HG02973 (cell line): ENCODE results near the gene HPCA.

ENCODE experiments used
- ATAC-seq: cut with Tn5 transposase; IDR thresholded peaks from one replicate; pipeline ENCODE4 v1.9.1; 2021; ENCODE audit warnings: moderate library complexity; ENCODE audit not compliant: unreplicated experiment

Gene HPCA

DNA sequence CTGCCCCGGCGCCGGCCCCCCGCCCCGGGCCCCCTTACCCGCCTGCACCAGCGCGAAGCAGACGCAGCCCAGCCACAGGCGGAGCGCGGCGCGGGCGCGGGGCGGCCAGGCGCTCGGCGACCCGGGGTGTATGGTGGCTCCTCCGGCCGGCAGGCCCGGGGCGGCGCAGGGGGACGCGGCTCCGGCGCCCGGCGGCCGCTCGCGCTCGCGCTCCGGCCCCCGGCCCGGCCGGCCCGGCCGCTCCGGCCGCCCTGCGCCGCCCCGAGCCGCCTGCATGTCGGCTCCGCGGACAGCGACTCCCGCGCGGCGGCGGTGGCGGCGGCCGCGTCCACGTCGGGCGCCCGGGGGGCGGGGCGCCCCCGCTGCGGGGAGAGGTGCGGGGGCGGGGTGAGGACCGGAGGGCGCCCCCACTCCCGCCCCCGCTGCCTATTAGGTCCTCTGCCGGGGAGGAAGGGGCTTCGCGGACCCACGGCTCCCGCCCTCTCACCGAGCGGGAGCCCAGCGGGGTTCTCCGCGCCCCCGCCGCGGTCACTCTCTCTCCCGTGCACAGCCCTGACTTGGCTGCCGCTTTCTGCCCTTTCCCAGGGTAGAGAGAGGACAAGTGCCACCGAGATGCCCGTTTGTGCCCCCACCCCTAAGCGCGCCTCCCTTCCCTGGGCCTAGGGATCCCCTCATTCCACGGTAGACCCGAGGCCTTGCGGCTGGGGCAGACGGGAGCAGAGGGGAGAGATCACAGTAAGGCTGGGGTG lies 15.5 kb upstream of the HPCA start, which contains the start of gene FNDC5:
Gene FNDC5, minus strand, starts transcription at position 298 of the 749 bp plus-strand sequence.
- no peak for ATAC-seq

- ATAC-seq: no peak
These were observed 14.7 kb upstream of the HPCA start for GRCh38 chr1:32871364-32872191.

DNA sequence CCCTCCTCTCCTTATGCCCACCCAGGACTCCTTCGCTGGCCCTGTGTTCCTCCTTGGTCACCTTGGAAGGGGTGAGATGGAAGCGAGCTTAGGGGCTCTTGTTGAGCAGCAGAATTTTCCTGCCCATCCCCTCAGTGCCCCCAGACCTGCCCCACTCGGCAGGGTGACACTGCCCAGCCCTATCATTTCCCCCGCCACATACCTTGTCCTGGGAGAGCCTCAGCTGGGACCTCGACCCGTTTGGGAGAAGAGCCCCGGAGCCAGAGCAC lies 14.2 kb upstream of the HPCA start:
- no peak for ATAC-seq

DNA sequence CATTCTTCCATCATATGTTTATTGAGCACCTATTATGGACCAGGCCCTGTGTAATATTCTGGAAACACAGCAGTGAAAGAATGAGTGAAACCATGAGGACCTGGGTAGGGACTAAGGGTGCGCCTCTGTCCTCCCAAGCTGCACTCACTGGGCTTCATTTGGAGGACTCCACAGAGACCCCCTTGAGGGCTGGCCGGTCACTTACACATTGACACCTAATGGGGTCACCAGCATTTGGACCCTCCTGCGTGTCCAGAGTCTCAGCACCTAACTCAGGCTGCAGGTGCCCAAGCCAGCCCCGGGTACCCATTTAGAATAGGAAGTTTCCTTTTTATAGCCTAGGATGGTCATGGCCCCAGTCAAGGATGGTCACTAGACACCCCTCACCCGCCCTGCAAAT lies 12.8 kb upstream of the HPCA start:
- no peak for ATAC-seq

DNA sequence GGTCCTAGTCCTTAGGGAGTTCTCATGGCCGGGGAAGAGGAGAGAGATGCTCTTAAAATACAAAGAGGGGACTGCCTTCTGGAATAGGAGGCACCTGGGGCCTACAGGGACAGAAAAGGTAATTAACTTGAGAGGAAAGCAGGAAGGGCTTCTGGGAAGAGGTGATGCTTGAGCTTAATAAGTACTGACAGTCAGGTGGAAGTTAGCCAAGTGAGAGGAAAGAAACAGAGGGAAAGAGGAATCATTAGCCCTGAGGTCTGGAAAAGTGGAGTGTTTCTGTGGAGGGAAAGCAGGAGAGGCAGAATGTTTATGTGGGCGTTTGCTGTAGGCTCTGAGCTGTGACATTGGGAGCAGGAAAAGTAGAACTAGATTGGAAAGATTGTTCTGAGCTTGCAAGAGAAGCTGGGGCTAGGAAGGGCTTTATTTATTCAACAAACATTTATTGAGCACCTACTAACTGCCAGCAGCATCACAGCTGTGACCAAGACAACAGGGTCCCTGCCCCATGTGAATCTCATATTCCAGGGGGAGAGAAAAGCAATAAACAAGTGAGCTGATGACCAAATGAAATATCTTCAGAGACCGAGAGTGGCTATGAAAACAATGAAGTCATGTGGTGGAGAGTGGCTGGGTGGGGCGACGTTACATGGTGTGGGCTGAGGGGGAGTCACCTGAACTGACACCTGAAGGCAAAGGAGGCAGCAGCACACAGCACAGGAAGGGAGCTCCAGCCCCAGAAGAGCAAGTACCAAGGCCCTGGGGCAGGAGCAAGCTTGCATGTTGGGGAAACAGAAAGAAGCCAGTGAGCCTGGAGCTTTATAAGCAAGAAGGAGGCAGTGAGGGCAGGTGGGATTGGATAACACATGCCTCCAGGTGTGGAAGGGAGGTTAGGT lies 11.2 kb upstream of the HPCA start:
- ATAC-seq: no peak

- no peak for ATAC-seq
These were observed 9.7 kb upstream of the HPCA start for GRCh38 chr1:32876341-32877210.

GRCh38 chr1:32877211-32878110 lies 8.8 kb upstream of the HPCA start:
- no peak for ATAC-seq

- no peak for ATAC-seq
These were observed 8.1 kb upstream of the HPCA start for GRCh38 chr1:32878183-32878582.

DNA sequence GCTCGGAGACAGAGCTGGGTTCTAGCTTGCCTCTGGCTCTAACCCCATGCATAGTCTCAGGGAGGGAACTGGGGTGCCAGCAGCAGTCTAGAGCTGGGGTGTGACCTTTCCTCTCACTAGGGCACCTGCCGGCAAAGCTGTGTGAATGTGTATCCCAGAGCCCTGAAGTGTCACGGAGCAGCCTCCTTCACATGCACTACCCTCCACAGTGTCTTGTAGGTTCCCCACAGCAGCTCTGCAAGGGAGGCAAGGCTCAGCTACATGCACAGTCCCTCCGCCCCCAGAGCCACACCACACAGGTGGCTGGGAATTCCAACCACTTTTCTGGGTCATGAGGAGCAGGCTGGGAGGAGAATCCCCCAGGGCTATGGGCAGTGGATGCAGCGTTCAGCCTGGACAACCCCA lies 7.7 kb upstream of the HPCA start:
- no peak for ATAC-seq

- ATAC-seq: no peak
These were observed 5.0 kb upstream of the HPCA start for GRCh38 chr1:32881291-32881690.

- no peak for ATAC-seq
These were observed 4.1 kb upstream of the HPCA start for GRCh38 chr1:32881871-32882850.

DNA sequence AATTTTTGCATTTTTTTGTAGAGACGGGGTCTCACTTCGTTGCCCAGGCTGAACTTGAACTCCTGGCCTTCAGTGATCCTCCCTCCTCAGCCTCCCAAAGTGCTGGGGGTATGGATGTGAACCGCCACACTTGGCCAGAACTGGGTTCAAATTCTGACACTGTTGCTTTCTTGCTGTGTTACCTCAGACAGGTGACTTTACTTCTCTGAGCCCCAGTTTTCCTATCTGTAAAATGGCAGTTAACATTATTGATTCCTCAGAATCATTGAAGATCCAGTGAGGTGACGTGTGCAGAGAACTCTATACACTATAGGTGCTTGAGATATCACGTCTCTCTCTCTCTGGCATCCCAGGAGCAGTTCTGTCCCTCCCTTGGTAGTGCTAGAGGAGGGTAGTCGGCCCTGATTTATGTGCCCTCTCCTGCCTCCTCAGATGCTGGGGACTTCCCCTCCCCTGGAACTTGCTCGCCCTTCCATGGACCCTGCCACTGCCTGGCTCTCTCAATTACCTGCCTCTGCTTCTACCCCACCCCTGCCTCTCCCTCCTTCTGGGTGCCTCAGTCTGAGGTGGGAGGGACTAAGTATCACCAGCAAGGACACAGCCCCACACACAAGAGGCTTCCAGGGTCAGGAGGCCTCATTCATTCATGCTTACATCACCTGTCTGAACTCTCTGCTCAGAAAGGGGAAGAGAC lies 2.8 kb upstream of the HPCA start:
- no peak for ATAC-seq

DNA sequence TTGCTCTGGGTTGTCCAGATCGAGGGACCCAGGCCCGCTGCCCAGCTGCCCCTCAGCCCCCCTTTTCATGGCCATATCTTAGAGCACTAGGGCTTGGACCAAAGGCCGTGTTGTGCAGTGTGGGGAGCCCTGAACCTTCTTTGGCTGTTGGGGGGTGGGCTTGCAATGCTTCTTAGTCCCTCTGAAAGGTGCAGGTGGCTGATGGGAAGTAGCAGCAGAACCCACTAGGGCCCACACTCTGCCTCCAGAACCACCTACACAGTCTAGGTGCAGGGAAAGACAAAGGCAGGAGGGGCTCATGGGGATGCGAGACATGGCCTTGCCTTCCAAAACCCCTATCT lies 2.3 kb upstream of the HPCA start:
- no peak for ATAC-seq

- ATAC-seq: no peak
These were observed 1.6 kb upstream of the HPCA start for GRCh38 chr1:32884726-32885125.

DNA sequence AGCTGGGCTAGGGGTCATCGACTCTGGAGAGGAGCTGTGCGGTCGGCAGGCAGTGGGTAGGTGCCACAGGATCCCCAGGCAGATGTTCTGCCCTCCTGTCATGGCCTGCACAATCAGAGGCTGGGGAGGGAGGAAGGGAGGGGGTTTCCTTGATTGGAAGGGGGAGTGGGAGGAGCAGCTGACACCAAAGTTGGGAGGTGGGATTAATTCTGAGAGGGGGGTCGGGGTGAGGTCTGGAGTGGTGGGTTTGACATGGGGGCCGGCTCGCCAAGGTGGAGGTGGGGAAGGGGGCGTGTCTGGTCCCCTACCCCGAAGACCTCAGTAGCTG lies 651 bp upstream of the HPCA start:
- no peak for ATAC-seq

GRCh38 chr1:32886828-32887414 lies 630 bp downstream of the HPCA start:
- ATAC-seq: no peak

GRCh38 chr1:32887623-32888022 lies 1.3 kb downstream of the HPCA start:
- no peak for ATAC-seq

DNA sequence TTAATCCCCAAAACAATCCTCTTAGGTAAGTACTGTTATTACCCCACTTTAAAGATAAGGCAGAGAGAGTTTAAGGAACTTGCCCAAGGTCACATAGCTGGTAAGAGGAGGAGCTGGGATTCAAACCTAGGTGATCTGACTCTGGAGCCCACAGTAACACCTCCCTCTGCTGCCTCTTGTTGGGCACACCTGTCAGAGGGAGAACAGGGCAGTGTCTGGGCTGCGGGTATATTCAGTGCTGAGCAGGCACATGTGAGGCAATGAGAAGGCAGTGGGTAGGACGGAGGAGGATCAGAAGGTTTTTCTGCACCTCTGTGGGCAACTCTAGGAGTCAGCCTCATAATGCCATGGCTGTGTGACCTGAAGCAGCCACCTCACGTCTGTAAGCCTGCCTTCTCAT lies 1.8 kb downstream of the HPCA start:
- no peak for ATAC-seq
